ENCODE measurements around the gene SAMD4B.

SAMD4B gene

DNA sequence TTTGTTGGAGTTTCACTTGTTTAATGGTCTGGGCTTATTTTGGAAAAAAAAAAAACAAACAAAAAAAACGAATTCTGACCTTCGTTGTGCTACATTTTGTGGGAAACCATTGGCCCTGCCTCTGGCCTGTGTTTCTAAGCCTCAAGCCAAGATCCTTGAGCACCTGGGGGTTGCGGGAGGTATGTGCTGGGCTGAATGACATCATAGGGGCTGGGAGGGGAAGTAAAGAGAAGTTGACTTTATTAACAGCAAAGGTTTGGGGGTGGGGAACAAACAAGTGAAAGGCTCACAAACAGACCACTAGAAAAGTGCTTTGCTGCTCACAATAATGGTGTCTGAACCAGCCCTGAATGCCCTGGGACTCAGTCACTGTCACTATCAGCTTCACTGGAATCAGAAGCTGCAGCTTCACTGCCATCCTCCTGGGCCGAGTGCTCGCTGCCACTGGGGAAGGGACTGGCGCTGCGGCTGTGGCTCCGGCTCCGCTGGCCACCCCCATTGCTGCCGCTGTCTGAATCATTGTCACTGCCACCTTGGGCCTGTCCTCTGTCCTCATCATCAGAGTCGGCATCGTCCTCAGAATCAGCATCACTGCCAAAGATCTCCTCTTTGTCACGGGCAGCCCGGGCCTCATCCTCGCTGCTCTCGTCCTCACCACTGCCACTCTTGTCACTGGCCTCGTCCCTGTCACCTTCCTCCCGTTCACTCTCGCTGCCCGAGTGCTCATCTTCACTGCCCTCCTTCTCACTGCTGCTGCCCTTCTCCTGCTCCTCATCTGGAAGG, 43.6 kb downstream of the SAMD4B start:
- peaks cover 81% of the 10 kb centered on the region for H3K36me3 Mint-ChIP-seq (ENCODE audit: insufficient read depth)
- H3K27me3 Mint-ChIP-seq, result no peaks in the 10 kb centered on the region
- DNase-seq (no peak), ATAC-seq (replicated peaks) (no peak)
- H3K4me3 Mint-ChIP-seq, result no peak overlapping the region
- peak overlapping the region; percentile 83 to 90 for H3K27ac Mint-ChIP-seq
- H3K9me3 Mint-ChIP-seq, result no peaks in the 10 kb centered on the region
- H3K4me1 Mint-ChIP-seq (ENCODE audit: low read depth in 2 of 2), result peaks cover 10 to 22% of the 10 kb centered on the region in 2 donors

GRCh38 chr19:39386557-39386956, 44.3 kb downstream of the SAMD4B start:
- Mint-ChIP-seq H3K27me3 (no peaks in the 10 kb centered on the region), H3K9me3 (no peaks in the 10 kb centered on the region), H3K36me3 (ENCODE audit: insufficient read depth) (peaks cover 84% of the 10 kb centered on the region)

DNA sequence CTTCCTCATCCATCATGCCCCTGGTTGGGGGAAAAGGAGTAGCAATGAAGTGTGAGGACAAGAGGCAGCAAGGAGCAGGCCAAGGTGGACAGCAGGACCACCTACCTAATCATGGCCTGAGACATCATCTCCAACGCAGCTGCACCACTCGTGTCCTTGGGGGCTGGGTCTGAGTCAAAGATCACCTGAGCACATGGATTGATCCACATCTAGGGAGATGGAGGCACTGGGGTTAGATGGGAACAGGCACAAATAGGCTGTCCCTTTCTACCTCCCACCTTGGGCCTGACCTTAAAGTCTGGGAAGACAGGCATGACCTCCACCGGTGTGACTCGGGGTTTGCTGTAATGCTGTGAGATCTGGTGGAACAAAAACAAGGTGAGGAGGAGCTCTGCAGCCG, 46.4 kb downstream of the SAMD4B start:
- peaks cover 86% of the 10 kb centered on the region for H3K36me3 Mint-ChIP-seq (ENCODE audit: insufficient read depth)
- DNase-seq (no peak), ATAC-seq (replicated peaks) (no peak)
- no peak overlapping the region for H3K4me3 Mint-ChIP-seq
- peak overlapping the region in 1 of 2 donors; percentile 95 for H3K27ac Mint-ChIP-seq
- no peaks in the 10 kb centered on the region for H3K27me3 Mint-ChIP-seq
- peaks cover 20 to 30% of the 10 kb centered on the region in 2 donors for H3K4me1 Mint-ChIP-seq (ENCODE audit: low read depth in 2 of 2)
- no peaks in the 10 kb centered on the region for H3K9me3 Mint-ChIP-seq

More at GRCh38 chr19:39386557-39386956, 44.3 kb downstream of the SAMD4B start:
- H3K4me3 Mint-ChIP-seq, result no peak overlapping the region
- H3K27ac Mint-ChIP-seq, result peak overlapping the region in 1 of 2 donors; percentile 90
- peaks cover 13 to 26% of the 10 kb centered on the region in 2 donors for H3K4me1 Mint-ChIP-seq (ENCODE audit: low read depth in 2 of 2)
- DNase-seq (no peak), ATAC-seq (replicated peaks) (no peak)

- peak overlapping the region; percentile 98 for H3K4me3 Mint-ChIP-seq
- no peaks in the 10 kb centered on the region for H3K9me3 Mint-ChIP-seq
- DNase-seq (no peak), ATAC-seq (replicated peaks) (no peak)
- peaks cover 23 to 30% of the 10 kb centered on the region in 2 donors for H3K4me1 Mint-ChIP-seq (ENCODE audit: low read depth in 2 of 2)
- H3K27me3 Mint-ChIP-seq, result no peaks in the 10 kb centered on the region
- H3K27ac Mint-ChIP-seq, result peak overlapping the region; percentile 95 to 97
- H3K36me3 Mint-ChIP-seq (ENCODE audit: insufficient read depth), result peaks cover 89% of the 10 kb centered on the region
Measured at GRCh38 chr19:39389631-39390414, 47.6 kb downstream of the SAMD4B start.

DNA sequence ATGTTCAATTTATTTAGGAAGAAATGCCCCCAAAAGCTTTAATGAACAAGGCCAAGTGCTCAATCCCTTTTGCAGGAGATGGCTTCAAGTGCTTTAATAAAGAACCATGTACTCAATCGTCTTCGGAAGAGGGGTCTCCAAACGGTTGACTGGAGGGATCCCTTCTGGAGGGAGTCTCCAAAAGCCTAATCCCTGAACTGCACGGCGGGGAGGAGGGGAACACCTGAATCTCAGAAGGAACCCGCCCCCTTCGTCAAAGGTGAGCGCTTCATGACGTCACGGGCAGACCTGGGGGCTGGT, 48.2 kb downstream of the SAMD4B start:
- peak overlapping the region; percentile 98 for H3K4me3 Mint-ChIP-seq
- no peaks in the 10 kb centered on the region for H3K9me3 Mint-ChIP-seq
- H3K36me3 Mint-ChIP-seq (ENCODE audit: insufficient read depth), result peaks cover 89% of the 10 kb centered on the region
- no peaks in the 10 kb centered on the region for H3K27me3 Mint-ChIP-seq
- ATAC-seq (replicated peaks) (no peak), DNase-seq (peak in 2 of 3 experiments; percentile 77 to 78)
- peaks cover 19 to 28% of the 10 kb centered on the region in 2 donors for H3K4me1 Mint-ChIP-seq (ENCODE audit: low read depth in 2 of 2)
- H3K27ac Mint-ChIP-seq, result peak overlapping the region; percentile 95 to 97

DNA sequence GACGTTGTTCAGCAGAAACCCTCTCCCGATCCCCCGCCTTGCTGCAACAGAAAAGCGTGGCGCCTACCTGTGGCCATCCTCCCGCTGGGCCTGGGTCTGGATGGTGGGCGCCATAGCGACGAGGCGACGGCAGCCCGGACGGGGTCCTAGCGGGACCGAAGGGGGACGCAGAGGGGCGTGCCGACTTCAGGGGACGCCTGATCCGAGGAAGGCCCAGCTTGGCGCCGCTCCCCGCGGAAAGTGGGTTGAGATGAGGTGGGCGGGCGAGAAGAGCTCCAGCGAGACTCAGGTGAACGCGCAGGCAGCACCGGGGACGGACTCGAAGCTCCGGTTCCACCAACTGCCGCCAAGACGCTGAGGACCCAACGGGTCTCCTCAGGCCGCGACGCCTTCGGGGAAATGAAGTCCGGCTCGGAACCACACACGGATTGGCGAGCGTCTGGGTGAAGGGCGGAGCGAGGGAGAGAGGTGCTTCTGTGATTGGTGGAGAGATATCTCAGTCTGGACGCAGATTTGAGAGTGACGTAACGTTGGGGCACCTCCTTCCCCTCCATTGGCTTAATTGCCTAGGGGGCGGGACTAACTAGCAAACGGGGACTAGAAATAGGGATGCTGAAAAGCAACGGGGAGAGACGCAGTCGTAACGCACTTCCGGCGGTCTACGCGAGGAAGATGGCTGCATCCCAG, 48.7 kb downstream of the SAMD4B start, which contains the start of the genes MED29 and PAF1:
Gene MED29 (plus strand): TSS at position 628 of the 687 bp plus-strand sequence. CDS start 45 bp downstream, at position 673.
Gene PAF1 (minus strand): TSS at position 356 of the 687 bp plus-strand sequence. CDS start 242 bp downstream, at position 114.
- Mint-ChIP-seq H3K4me3 (peak within 1 kb of the TSS; percentile 98), H3K27ac (peak within 1 kb of the TSS; percentile 95 to 97), H3K27me3 (no peaks in the 10 kb centered on the region), H3K36me3 (ENCODE audit: insufficient read depth) (peaks cover 89% of the 10 kb centered on the region), H3K4me1 (ENCODE audit: low read depth in 2 of 2) (peaks cover 19 to 28% of the 10 kb centered on the region in 2 donors), H3K9me3 (no peaks in the 10 kb centered on the region)
- ATAC-seq (replicated peaks) (peak; percentile 89), DNase-seq (peak; percentile 93 to 94 (median 94))

DNA sequence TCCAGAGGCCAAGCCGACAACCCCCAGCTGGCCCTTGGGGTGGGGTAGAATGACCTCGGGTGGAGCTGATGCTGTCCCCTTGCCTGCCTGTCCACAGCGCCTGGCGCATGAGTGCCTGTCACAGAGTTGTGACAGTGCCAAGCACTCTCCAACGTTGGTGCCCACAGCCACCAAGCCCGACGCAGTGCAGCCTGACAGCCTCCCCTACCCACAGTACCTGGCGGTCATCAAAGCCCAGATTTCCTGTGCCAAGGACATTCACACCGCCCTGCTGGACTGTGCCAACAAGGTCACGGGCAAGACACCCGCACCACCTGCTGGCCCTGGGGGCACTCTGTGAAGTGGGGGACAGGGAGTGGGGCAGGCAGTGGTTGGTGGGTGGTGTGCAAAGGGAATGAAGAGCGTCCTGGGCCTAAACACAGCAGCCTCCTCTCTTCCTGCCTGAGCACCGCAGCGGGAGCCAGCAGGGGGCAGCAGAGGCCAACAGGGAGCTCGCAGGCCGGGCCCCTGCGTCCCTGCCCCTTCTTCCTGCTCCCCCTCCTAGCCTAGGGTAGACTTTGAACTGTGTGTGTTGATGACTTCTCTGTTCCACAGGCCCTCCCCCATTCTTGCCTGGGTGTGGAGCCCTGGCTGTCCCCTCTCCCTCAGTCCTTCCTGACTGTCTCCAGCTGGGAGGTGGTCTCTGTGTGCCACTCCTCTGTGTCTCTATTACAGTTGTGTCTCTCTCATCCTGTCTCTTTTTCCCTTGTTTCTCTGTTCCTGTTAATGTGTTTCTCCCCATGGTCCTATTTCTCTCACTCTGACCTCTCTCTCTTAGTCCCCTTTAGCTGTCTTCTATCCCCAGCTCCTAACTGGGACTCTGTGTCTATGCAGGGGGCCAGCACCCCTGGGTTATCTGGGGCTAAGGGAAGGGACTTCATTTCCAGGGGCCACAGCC, 55.4 kb downstream of the SAMD4B start:
- peaks cover 44 to 47% of the 10 kb centered on the region in 2 donors for H3K4me1 Mint-ChIP-seq (ENCODE audit: low read depth in 2 of 2)
- no peaks in the 10 kb centered on the region for H3K27me3 Mint-ChIP-seq
- no peaks in the 10 kb centered on the region for H3K9me3 Mint-ChIP-seq
- peak; percentile 93 to 95 (median 93) for DNase-seq
- peaks cover 76% of the 10 kb centered on the region for H3K36me3 Mint-ChIP-seq (ENCODE audit: insufficient read depth)
- peak overlapping the region; percentile 73 to 99 for H3K4me3 Mint-ChIP-seq
- ATAC-seq (replicated peaks), result peak; percentile 32
- peak overlapping the region; percentile 100 for H3K27ac Mint-ChIP-seq

DNA sequence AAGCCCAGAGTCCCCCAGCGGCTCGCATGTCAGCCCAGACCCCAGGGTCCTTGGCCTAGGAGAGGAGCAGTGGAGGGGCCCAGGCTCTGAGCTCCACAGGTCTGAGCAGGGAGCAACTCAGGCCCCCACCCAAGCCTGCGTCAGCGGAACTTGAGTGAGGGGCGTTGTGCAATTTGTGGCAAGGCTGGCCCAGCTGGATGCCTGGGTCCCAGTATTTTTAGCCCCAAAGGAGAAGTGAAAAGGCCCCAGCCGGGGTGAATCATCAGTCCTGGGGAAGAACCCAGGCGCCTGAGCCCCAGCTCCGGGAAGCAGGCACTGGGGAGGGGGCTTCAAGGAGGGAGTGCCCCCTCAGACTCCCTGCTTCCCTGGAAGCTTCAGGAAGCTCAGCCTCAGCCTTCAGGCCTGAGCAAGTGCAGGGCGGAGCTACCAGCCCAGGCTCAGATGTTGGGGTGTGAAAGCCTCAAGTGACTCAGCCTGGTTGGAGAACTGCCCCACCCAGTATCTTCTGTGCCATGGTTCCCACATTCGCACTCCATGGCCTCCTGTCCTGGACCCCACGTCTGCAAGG, 56.2 kb downstream of the SAMD4B start:
- Mint-ChIP-seq H3K4me1 (ENCODE audit: low read depth in 2 of 2) (peaks cover 47 to 50% of the 10 kb centered on the region in 2 donors), H3K4me3 (peak overlapping the region; percentile 73 to 99)
- ATAC-seq (replicated peaks), result no peak

DNA sequence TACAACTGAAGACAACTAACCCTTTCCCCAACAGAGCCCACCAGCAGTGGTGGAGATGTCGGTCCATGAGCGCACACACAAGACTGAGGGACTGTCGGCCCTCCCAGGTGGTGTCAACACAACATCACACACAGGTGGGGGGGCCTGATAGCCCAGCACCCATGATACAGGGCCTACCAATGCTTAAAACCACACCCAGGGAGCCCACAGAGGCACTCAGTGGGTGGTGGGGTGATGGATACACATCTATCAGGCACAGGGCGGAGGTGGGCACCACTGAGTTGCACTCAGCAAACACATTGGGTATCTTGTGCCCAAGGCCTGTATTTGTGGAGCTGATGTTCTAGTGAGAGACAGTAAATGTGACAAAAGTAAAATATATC, 57.4 kb downstream of the SAMD4B start:
- Mint-ChIP-seq H3K27me3 (no peaks in the 10 kb centered on the region), H3K27ac (peak overlapping the region; percentile 100), H3K4me1 (ENCODE audit: low read depth in 2 of 2) (peaks cover 50 to 51% of the 10 kb centered on the region in 2 donors), H3K36me3 (ENCODE audit: insufficient read depth) (peaks cover 77% of the 10 kb centered on the region), H3K9me3 (no peaks in the 10 kb centered on the region), H3K4me3 (peak overlapping the region; percentile 73 to 99)
- ATAC-seq (replicated peaks) (no peak), DNase-seq (no peak)

More for the DNA sequence above, 56.2 kb downstream of the SAMD4B start:
- peak; percentile 42 to 49 (median 42) for DNase-seq
- Mint-ChIP-seq H3K27ac (peak overlapping the region; percentile 100), H3K9me3 (no peaks in the 10 kb centered on the region), H3K36me3 (ENCODE audit: insufficient read depth) (peaks cover 77% of the 10 kb centered on the region), H3K27me3 (no peaks in the 10 kb centered on the region)

- Mint-ChIP-seq H3K4me3 (peak overlapping the region; percentile 73 to 99), H3K27ac (peak overlapping the region; percentile 100), H3K27me3 (no peaks in the 10 kb centered on the region), H3K36me3 (ENCODE audit: insufficient read depth) (peaks cover 77% of the 10 kb centered on the region), H3K9me3 (no peaks in the 10 kb centered on the region), H3K4me1 (ENCODE audit: low read depth in 2 of 2) (peaks cover 51 to 53% of the 10 kb centered on the region in 2 donors)
- ATAC-seq (replicated peaks) (no peak), DNase-seq (no peak)
Measured at GRCh38 chr19:39400061-39400460, 57.8 kb downstream of the SAMD4B start.

DNA sequence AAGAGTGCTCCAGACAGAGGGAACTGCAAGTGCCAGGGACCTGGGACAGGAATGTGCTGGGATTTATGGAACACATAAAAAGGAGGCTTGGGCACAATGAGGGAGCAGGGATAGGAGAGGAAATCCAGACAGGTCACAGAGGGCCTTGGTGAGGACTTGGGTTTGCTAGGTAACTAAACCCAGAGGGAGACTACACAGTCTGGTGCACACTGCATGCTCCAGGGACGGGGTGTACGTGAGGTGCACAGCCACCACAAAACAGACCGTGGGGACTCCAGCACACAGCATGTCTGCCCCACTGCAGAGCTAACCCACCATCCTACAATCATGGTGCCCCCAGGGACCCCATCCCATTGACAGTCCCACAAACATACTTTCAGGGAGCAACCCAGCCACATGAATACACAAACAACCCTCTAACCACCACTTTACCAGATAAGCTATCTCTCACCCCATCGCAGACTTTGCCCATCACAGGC, 58.9 kb downstream of the SAMD4B start:
- H3K4me3 Mint-ChIP-seq, result peak overlapping the region; percentile 87 to 99
- ATAC-seq (replicated peaks), result no peak
- no peaks in the 10 kb centered on the region for H3K27me3 Mint-ChIP-seq
- DNase-seq, result no peak
- no peaks in the 10 kb centered on the region for H3K9me3 Mint-ChIP-seq
- H3K27ac Mint-ChIP-seq, result peak overlapping the region; percentile 100
- H3K36me3 Mint-ChIP-seq (ENCODE audit: insufficient read depth), result peaks cover 76% of the 10 kb centered on the region
- peaks cover 56 to 57% of the 10 kb centered on the region in 2 donors for H3K4me1 Mint-ChIP-seq (ENCODE audit: low read depth in 2 of 2)
